ENCODE measurements around the gene RAB39A.
"Not testable (repeated sequence)": the region's sequence is repeated elsewhere in the genome, so short reads cannot be mapped to it uniquely, and the experiment has no call there.

Gene RAB39A, protein sequence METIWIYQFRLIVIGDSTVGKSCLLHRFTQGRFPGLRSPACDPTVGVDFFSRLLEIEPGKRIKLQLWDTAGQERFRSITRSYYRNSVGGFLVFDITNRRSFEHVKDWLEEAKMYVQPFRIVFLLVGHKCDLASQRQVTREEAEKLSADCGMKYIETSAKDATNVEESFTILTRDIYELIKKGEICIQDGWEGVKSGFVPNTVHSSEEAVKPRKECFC

GRCh38 chr11:107928046-107928766 lies at the start of gene RAB39A:
RAB39A (plus strand) TSS chr11:107928448; CDS start chr11:107928569, 121 bp downstream.
- peak; percentile 36 for DNase-seq

GRCh38 chr11:107881471-107881870 lies 46.8 kb upstream of the RAB39A start:
- not testable (repeated sequence) for DNase-seq

DNA sequence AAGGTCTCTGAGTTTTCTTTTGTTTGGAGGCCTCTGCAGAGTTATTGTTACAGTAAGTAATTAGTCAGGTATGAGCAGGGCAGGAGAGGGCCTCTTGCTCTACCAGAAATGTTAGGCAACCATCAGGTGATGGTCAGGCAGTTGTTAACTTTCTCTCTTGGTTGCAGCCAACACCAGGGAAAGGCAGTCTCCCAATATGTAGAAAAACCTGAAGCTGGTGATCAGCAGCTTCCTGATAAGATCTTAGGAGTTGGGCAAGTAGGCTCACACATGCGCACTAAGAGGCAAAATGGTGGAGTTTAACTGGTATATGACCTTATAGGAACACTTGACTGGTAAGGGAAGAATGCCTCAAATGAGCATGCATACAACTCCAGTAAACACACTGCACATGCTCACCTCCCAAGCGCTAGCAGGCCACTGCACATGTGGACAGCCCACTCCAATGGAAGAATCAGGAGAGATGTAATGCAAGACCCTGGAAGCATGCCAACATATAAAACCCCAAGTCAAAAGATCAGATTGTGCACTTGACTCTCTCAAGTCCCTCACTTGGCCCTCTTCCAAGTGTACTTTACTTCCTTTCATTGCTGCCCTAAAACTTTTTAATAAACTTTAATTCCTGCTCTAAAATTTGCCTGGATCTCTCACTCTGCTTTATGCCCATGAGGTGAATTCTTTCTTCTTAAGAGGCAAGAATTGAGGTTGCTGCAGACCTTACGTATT lies 46.0 kb upstream of the RAB39A start:
- no peak for DNase-seq

DNA sequence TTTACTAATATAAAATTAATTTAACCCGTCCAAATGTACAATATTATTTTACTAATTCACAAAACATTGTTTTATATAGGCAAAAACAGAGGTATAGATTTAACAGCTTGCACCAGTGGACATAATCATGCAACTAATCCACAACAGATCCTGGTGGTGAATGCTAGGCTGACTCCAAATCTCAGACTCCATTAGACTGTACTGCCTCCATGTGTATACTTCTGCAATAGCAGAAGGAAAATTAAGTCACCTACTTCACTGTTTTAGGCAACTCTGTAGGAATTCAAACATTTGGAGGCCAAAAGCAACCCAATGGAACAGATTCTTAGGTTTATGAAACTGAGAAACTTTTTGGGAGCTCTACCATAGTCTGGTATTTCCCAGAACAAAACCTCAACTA lies 30.0 kb upstream of the RAB39A start:
- DNase-seq, result no peak

- DNase-seq, result no peak
Observed at GRCh38 chr11:107908211-107908610, 20.0 kb upstream of the RAB39A start.

DNA sequence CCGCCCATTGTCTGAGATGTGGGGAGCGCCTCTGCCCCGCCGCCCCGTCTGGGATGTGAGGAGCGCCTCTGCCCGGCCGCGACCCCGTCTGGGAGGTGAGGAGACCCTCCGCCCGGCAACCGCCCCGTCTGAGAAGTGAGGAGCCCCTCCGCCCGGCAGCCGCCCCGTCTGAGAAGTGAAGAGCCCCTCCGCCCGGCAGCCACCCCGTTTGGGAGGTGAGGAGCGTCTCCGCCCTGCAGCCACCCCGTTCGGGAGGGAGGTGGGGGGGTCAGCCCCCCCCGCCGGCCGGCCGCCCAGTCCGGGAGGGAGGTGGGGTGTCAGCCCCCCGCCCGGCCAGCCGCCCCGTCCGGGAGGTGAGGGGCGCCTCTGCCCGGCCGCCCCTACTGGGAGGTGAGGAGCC lies 15.8 kb upstream of the RAB39A start:
- DNase-seq, result not testable (repeated sequence)

GRCh38 chr11:107915229-107915628 lies 13.0 kb upstream of the RAB39A start:
- no peak for DNase-seq

DNA sequence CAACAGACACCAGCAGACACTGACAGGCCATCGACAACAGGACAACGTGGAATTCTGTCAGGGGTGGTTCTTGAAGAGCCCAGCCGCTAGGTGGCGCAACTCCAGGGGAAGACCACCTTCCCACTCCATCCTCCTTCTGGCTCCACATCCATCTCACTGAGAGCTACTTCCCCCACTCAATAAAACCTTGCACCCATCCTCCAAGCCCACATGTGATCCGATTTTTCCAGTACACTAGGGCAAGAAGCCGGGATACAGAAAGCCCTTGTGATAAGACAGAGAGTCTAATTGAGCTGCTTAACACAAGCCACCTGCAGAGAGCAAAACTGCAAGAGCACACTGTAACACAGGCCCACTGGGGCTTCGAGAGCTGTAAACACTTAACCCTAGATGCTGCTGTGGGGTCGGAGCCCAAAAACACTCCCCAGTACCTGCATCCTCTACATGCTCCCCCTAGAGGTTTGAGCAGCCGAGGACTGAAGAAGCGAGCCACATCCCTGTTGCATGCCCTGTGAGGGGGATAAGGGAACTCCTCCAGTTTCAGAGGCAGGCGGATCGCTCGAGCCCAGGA lies 11.5 kb upstream of the RAB39A start:
- DNase-seq, result peak; percentile 15

- DNase-seq, result no peak
Observed at GRCh38 chr11:107921997-107922396, 6.3 kb upstream of the RAB39A start.

- DNase-seq, result not testable (repeated sequence)
Observed at GRCh38 chr11:107923519-107923918, 4.7 kb upstream of the RAB39A start.

GRCh38 chr11:107924306-107924705 lies 3.9 kb upstream of the RAB39A start:
- no peak for DNase-seq

DNA sequence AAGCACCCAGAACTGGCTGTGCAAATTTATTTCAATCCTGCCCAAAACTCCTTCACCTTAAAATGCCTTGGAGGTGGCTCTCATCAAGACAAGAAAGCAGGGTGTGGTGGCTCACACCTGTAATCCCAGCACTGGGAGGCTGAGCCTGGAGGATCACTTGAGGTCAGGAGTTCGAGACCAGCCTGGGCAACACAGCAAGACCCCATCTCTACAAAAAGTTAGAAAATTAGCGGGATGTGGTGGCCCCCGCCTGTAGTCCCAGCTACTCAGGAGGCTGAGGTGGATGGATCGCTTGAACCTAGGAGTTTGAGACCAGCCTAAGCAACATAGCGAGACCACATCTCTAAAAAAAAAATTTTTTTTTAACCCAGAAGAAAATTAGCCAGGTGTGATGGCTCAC lies 689 bp upstream of the RAB39A start:
- DNase-seq, result no peak

DNA sequence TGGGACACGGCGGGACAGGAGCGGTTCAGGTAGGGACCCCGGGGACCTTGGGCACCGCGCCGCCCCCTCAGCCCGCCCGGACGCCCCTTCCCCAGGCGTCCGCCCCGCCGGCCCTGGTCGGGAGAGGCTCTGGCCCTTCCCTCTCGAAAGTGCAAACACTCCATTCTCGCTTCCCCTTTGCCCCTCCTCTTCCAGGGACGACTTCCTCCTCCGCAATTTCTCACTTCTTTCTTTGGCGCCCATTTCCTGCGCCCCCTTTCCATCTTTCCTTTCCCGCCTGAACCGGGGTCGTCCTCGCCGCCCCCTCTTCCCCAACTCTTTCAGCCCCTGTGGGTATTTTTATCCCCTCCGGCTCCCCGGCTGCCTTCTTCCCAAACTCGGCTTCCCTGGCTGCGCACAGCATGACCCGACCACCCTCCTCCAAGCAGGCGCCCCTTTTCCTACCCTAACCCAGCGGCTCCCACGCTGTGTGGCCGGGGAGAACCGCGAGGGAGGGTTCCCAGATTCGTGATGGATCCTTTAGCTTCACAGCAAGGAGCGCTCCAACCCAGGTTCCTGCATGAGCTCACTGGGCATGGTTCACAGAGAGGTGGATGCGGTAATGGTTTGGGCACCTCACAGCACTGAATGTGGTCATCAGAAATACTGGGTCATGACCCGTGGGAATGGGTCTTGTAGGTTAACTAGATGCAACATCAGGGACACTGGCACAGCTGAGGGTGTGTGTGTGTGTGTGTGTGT lies 689 bp downstream of the RAB39A start:
- no peak for DNase-seq

DNA sequence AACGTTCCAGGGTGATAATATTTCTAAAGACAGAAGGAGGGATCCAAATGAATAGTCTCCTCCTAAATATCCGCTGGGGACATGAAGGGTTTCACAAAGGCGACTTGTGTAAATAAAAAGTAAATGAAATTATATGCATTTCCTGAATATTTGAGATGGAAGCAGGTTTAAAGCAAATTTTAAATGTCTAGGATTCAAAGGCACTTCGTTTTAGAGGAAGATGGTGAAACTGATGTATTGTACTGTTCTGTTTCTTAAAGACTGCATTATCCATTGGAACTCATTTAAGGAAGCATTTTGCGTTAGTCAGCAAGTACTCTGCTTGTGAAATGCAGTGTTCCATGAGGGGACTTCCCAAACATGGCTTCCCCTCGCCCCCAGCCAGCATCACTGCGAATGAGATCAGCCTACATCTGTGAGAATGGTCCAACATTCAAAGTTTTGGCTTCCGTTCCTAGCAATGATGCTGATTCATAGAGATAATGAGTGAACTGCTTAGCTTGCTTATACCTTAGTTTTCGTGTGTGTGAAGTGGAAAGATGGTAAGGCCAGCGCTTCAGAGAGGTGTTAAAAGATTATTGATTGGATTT lies 1.5 kb downstream of the RAB39A start:
- DNase-seq, result no peak

DNA sequence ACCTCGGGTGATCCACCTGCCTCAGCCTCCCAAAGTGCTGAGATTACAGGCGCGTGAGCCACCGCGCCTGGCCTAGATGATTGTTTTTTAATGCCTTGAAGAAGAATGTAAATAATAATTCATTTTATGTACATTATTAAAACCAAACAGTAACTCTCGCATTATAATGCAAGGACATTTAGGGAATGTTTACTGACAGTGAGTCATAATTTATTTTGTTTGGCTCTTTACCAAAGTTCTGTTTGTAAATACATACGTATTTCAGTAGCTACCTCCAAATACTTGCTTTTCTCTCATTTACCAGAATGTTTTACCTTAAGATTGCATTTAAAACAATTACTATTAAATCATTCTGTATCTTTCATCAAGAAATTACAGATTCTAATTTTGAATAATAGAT lies 3.0 kb downstream of the RAB39A start:
- DNase-seq, result no peak

GRCh38 chr11:107947904-107948303 lies 19.7 kb downstream of the RAB39A start:
- DNase-seq, result no peak

- not testable (repeated sequence) for DNase-seq
Observed at GRCh38 chr11:107948328-107948727, 20.1 kb downstream of the RAB39A start.

DNA sequence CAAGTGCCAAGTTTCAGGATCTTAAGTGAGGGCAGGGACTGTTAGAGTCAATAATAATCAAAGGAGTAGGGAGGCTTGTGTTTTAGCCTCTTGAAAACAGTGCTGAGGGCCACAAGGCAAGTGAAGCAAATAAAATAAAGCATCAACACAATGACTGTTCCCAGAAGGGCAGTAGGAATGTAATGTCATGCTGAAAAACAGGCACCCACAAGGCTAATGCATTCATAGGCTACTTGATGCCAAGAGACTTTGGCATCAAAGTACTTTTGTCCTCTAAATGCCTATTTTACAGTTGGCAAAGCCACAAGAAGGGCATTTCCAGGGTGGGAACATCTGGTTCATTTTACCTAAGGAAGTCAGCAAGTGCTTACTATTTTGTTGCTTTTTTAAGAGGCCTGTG lies 22.9 kb downstream of the RAB39A start:
- DNase-seq, result no peak

- no peak for DNase-seq
Observed at GRCh38 chr11:107953446-107953845, 25.2 kb downstream of the RAB39A start.

- DNase-seq, result no peak
Observed at GRCh38 chr11:107956543-107956942, 28.3 kb downstream of the RAB39A start.

DNA sequence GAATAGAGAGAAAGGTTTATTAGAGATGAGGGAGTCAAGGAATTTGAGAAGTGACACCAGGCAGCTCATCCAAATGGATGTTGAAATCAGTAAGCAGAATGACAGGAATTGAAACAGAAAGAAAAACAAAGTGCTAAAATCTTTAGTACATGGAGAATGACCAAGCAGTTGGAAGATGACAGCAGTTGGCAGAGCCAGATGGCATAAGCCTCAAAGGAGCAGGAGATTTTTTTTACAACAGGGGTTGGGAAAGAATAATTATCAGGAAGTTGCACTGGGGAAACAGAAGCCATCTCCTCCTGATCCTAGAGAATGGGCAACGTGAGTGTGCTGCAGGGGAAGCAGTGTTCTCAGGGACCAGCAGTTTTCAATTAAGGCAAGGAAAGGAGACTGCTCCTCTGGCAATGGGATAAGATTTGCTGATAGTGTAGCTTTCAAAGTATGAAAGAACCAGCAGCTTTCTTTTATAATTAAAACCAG lies 28.9 kb downstream of the RAB39A start:
- DNase-seq, result no peak

- DNase-seq, result no peak
Observed at GRCh38 chr11:107961480-107961879, 33.2 kb downstream of the RAB39A start.
